MM.1S (cell line): ENCODE results near the gene TMEM242.

ENCODE experiments used
- DNase-seq: peaks from one replicate; pipeline ENCODE4 v3.0.0-alpha.2; 2015
- H2AFZ ChIP-seq: fragments of 300-600 bp; sonication (generic); 2 replicates; pipeline ENCODE4 v1.6.0; 2016; ENCODE audit warnings: antibody characterized with exemption, low read length
- H3F3A ChIP-seq: fragments of 300-600 bp; sonication (generic); 2 replicates; pipeline ENCODE4 v1.6.1; 2016; ENCODE audit warnings: mild to moderate bottlenecking, antibody characterized with exemption, low read length, moderate library complexity, mixed read lengths; ENCODE audit not compliant: insufficient read depth
- H3K27ac ChIP-seq: fragments of 300-600 bp; sonication (generic); 2 replicates; pipeline ENCODE4 v1.5.1; 2016; ENCODE audit warnings: mild to moderate bottlenecking, low read length
- H3K27me3 ChIP-seq: fragments of 300-600 bp; sonication (generic); replicated peaks from 2 replicates; pipeline ENCODE4 v1.6.0; 2016; ENCODE audit warnings: low read length; ENCODE audit not compliant: insufficient read depth
- H3K36me3 ChIP-seq: fragments of 300-600 bp; sonication (generic); replicated peaks from 2 replicates; pipeline ENCODE4 v1.6.1; 2016; ENCODE audit warnings: mild to moderate bottlenecking, low read length, mixed read lengths; ENCODE audit not compliant: insufficient read depth
- H3K4me1 ChIP-seq: fragments of 300-600 bp; sonication (generic); 2 replicates; pipeline ENCODE4 v1.6.1; 2016; ENCODE audit warnings: low read length, mixed read lengths
- H3K4me2 ChIP-seq: fragments of 300-600 bp; sonication (generic); 2 replicates; pipeline ENCODE4 v1.6.0; 2016; ENCODE audit warnings: low read depth, low read length
- H3K4me3 ChIP-seq: fragments of 300-600 bp; sonication (generic); 2 replicates; pipeline ENCODE4 v1.5.1; 2016; ENCODE audit warnings: low read length, mixed read lengths
- H3K79me2 ChIP-seq: fragments of 300-600 bp; sonication (generic); 2 replicates; pipeline ENCODE4 v1.6.1; 2016; ENCODE audit warnings: mixed run types, low read length, mixed read lengths
- H3K9ac ChIP-seq: fragments of 300-600 bp; sonication (generic); 2 replicates; pipeline ENCODE4 v1.6.1; 2016; ENCODE audit warnings: low read length, mixed read lengths
- H3K9me2 ChIP-seq: fragments of 300-600 bp; sonication (generic); replicated peaks from 2 replicates; pipeline ENCODE4 v1.6.1; 2016; ENCODE audit warnings: mild to moderate bottlenecking, low read length, mixed read lengths; ENCODE audit not compliant: insufficient read depth
- H3K9me3 ChIP-seq: fragments of 300-600 bp; sonication (generic); replicated peaks from 2 replicates; pipeline ENCODE4 v1.6.1; 2016; ENCODE audit warnings: mild to moderate bottlenecking, low read length, mixed read lengths; ENCODE audit not compliant: insufficient read depth
- H4K20me1 ChIP-seq: fragments of 300-600 bp; sonication (generic); 2 replicates; pipeline ENCODE4 v1.6.1; 2016; ENCODE audit warnings: mild to moderate bottlenecking, low read length, moderate library complexity, mixed read lengths; ENCODE audit not compliant: insufficient read depth
- CTCF ChIP-seq: fragments of 300-600 bp; sonication (generic); IDR thresholded peaks from 2 replicates; pipeline ENCODE4 v1.5.1; 2016; ENCODE audit warnings: antibody characterized with exemption, low read length, mixed read lengths
- EZH2 ChIP-seq: fragments of 300-600 bp; sonication (generic); optimal IDR thresholded peaks from 2 replicates; pipeline ENCODE3; 2017; ENCODE audit warnings: low read depth, mild to moderate bottlenecking, antibody characterized with exemption, low read length, mixed read lengths
- EZH2phosphoT487 ChIP-seq: fragments of 300-600 bp; sonication (generic); IDR thresholded peaks from 2 replicates; pipeline ENCODE4 v1.6.1; 2018; ENCODE audit warnings: antibody characterized with exemption, low read length

TMEM242 gene

GRCh38 chr6:157361886-157362285 lies 38.6 kb upstream of the TMEM242 start:
- Histone ChIP-seq H3K4me3 (no peak overlapping the region), H3K36me3 (no peaks in the 10 kb centered on the region), H4K20me1 (no peaks in the 10 kb centered on the region), H2AFZ (no peak overlapping the region), H3K27me3 (peaks cover 9% of the 10 kb centered on the region; the same call in 1 of the 2 replicates), H3K27ac (no peak overlapping the region), H3K4me1 (no peaks in the 10 kb centered on the region), H3K9me2 (no peaks in the 10 kb centered on the region), H3K9me3 (no peaks in the 10 kb centered on the region), H3F3A (no peaks in the 10 kb centered on the region), H3K79me2 (no peaks in the 10 kb centered on the region), H3K4me2 (no peak overlapping the region), H3K9ac (no peak overlapping the region)
- TF ChIP-seq CTCF (no peak), EZH2phosphoT487 (no peak), EZH2 (no peak)
- DNase-seq = no peak

- Histone ChIP-seq H3K4me1 (no peaks in the 10 kb centered on the region), H3K36me3 (no peaks in the 10 kb centered on the region), H3K4me3 (no peak overlapping the region), H3K27ac (no peak overlapping the region), H3K79me2 (no peaks in the 10 kb centered on the region), H3K9me2 (no peaks in the 10 kb centered on the region), H4K20me1 (no peaks in the 10 kb centered on the region), H3F3A (no peaks in the 10 kb centered on the region), H2AFZ (no peak overlapping the region), H3K9ac (no peak overlapping the region), H3K4me2 (no peak overlapping the region), H3K27me3 (no peaks in the 10 kb centered on the region), H3K9me3 (no peaks in the 10 kb centered on the region)
- TF ChIP-seq CTCF = no peak
- TF ChIP-seq EZH2 = no peak
- no peak for TF ChIP-seq EZH2phosphoT487
- DNase-seq = no peak
These were observed 35.0 kb upstream of the TMEM242 start for GRCh38 chr6:157358287-157358686.

DNA sequence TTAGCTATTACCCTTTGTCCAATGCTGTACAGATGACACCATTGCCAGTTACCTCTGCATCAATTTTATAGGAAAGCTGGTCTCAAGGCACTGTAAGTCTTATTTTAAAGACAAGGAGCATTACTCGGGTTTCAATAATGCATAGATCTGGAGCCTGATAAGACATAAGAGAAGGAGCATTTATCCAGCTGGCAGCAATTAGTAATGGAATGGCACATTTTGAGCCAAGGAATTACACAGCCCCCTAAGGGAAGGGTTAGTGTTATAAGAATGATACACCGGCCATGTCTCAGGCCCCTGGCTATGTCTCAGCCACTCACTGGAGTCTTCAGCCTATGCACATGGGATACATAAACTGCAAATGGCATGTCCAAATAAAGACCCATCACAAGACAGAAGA lies 23.1 kb upstream of the TMEM242 start:
- Histone ChIP-seq H3K9ac (no peak overlapping the region), H3K9me3 (no peaks in the 10 kb centered on the region), H4K20me1 (no peaks in the 10 kb centered on the region), H3F3A (no peaks in the 10 kb centered on the region), H3K79me2 (no peaks in the 10 kb centered on the region), H3K4me2 (no peak overlapping the region), H2AFZ (no peak overlapping the region), H3K27ac (no peak overlapping the region), H3K27me3 (no peaks in the 10 kb centered on the region), H3K4me1 (no peaks in the 10 kb centered on the region), H3K4me3 (no peak overlapping the region), H3K36me3 (no peaks in the 10 kb centered on the region), H3K9me2 (no peaks in the 10 kb centered on the region)
- TF ChIP-seq EZH2phosphoT487 (no peak), CTCF (no peak), EZH2 (no peak)
- DNase-seq = no peak
